Breast epithelium (tissue), 4 donors: ENCODE measurements around the gene FCHSD2. TPM values are rescaled to one million over a fixed set of nuclear protein-coding genes. Genes with fewer than 3 reads are reported as not detected.
A peak's percentile ranks its signal among the peaks of the same experiment; 100 is the strongest.
"Not testable (repeated sequence)": the region's sequence is repeated elsewhere in the genome, so short reads cannot be mapped to it uniquely, and the experiment has no call there.

Experiments used
- DNase-seq, 2 donors: peaks; one replicate each; pipeline ENCODE4 v3.0.0-alpha.2; 2019; ENCODE audit warnings: low spot score in 2 of 2
- H3K27ac ChIP-seq, 2 donors: fragments of 200-600 bp; sonication (generic) in 1 of 2; one replicate each; pipeline ENCODE4 v1.5.1; 2016 to 2019; ENCODE audit warnings: mild to moderate bottlenecking in 1 of 2
- H3K27me3 ChIP-seq, 2 donors: fragments of 200-600 bp; sonication (generic) in 1 of 2; one replicate each; pipeline versions ENCODE4 v1.5.1 to v1.6.0; 2017 to 2019; ENCODE audit warnings: control low read depth in 1 of 2, mild to moderate bottlenecking in 1 of 2
- H3K36me3 ChIP-seq: fragments of 200-600 bp; one replicate; pipeline ENCODE4 v1.5.1; 2019
- H3K4me1 ChIP-seq, 2 donors: fragments of 200-600 bp; sonication (generic); one replicate each; pipeline ENCODE4 v1.5.1; 2016 to 2019; ENCODE audit warnings: control low read depth in 1 of 2
- H3K4me3 ChIP-seq, 3 donors: fragments of 200-600 bp; sonication (generic); 1 replicate in 2 of 3; 2 replicates in 1 of 3; pipeline ENCODE4 v1.5.1; 2016 to 2019; ENCODE audit warnings: mild to moderate bottlenecking in 3 of 3, moderate library complexity in 2 of 3
- H3K9me3 ChIP-seq, 2 donors: fragments of 200-600 bp; sonication (generic) in 1 of 2; one replicate each; pipeline ENCODE4 v1.5.1; 2016 to 2019; ENCODE audit warnings: control low read depth in 1 of 2
- CTCF ChIP-seq, 3 donors: fragments of 450-650 bp; IDR thresholded peaks; one replicate each; pipeline ENCODE4 v1.5.1; 2016 to 2017; ENCODE audit warnings: antibody characterized with exemption in 3 of 3, mild to moderate bottlenecking in 3 of 3, moderate library complexity in 3 of 3
- POLR2A ChIP-seq: fragments of 450-650 bp; IDR thresholded peaks from one replicate; pipeline ENCODE4 v1.6.1; 2016; ENCODE audit warnings: antibody characterized with exemption, mild to moderate bottlenecking, moderate library complexity
- POLR2AphosphoS5 ChIP-seq, 3 donors: sonication (generic); formaldehyde crosslinking; IDR thresholded peaks; one replicate each; pipeline ENCODE4 v1.6.1; 2017; ENCODE audit warnings: antibody characterized with exemption in 3 of 3
- intact Hi-C: fragments of 100-400 bp; cut with DNase I; formaldehyde crosslinking; loops from one replicate; pipeline ENCODE4 v1.15.1; 2023; ENCODE audit warnings: low total_unique reads
- total RNA-seq, 3 donors: library from RNA; depleted of rRNA; stranded (reverse); fragments of >200 nt; gene quantifications; one replicate each; pipeline ENCODE4 v1.1.0, GENCODE V29; 2016

The FCHSD2 gene
- total RNA-seq, 3 donors from 2014 or later = 15.5 to 23.4 (median 19.0) TPM

- H3K27ac ChIP-seq = no peak overlapping the region
- no peaks in the 10 kb centered on the region for H3K36me3 ChIP-seq
- no peaks in the 10 kb centered on the region for H3K27me3 ChIP-seq
- H3K4me3 ChIP-seq = no peak overlapping the region
- peak in 2 of 3 donors; percentile 42 to 47 for TF ChIP-seq CTCF (IDR thresholded peaks at IDR 0.05)
- TF ChIP-seq POLR2A = no peak
- DNase-seq = no peak
- intact Hi-C loops = no loop called here
- H3K4me1 ChIP-seq = peaks cover 0 to 3% of the 10 kb centered on the region in 2 donors
- H3K9me3 ChIP-seq = no peaks in the 10 kb centered on the region
Measured at GRCh38 chr11:72924568-72925190, 217.4 kb downstream of the FCHSD2 start.

DNA sequence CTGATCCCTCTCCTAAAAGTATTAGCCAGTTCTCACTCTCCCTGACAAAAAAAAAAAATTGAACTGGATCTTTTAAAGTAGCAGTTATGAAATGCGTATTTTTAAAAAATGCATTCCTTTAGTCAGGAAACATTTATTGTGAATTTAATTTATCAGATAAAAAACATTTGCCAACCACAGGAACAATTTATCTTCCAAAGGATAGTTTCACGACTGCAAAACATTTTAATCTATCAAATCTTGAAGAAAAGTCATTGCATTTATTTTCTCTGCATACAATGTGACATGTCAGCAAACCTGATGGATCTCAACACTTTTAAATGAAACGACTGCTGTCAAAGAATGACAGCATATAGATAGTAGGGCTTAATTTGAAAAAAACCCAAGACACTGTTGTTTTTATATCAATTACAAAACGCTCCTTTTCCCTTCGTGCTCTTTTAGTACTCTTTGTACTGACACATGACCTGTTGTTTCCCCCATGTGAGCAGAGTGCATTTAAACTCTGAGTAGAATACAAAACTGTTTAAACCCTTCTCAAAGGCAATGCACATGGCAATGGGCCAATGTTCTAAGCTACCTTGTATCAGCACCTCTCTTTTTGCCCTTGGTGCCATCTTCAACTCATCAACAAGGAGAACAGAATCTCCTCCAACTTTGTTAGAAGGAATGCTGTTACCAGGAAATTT lies 220.9 kb downstream of the FCHSD2 start:
- H3K27ac ChIP-seq = no peak overlapping the region
- intact Hi-C loops = no loop called here
- H3K4me1 ChIP-seq = peaks cover 0 to 3% of the 10 kb centered on the region in 2 donors
- no peak for TF ChIP-seq CTCF (IDR thresholded peaks at IDR 0.05)
- TF ChIP-seq POLR2A = no peak
- TF ChIP-seq POLR2AphosphoS5 (IDR thresholded peaks at IDR 0.05) = no peak
- no peaks in the 10 kb centered on the region for H3K9me3 ChIP-seq
- DNase-seq = no peak
- H3K4me3 ChIP-seq = no peak overlapping the region
- no peaks in the 10 kb centered on the region for H3K36me3 ChIP-seq
- no peaks in the 10 kb centered on the region for H3K27me3 ChIP-seq

GRCh38 chr11:72920001-72920400 lies 222.1 kb downstream of the FCHSD2 start:
- no peaks in the 10 kb centered on the region for H3K9me3 ChIP-seq
- DNase-seq = no peak
- peaks cover 0 to 2% of the 10 kb centered on the region in 2 donors for H3K4me1 ChIP-seq
- TF ChIP-seq POLR2AphosphoS5 (IDR thresholded peaks at IDR 0.05) (no peak), CTCF (IDR thresholded peaks at IDR 0.05) (no peak), POLR2A (no peak)
- intact Hi-C loops = no loop called here
- no peak overlapping the region for H3K27ac ChIP-seq
- H3K36me3 ChIP-seq = no peaks in the 10 kb centered on the region
- H3K4me3 ChIP-seq = no peak overlapping the region
- no peaks in the 10 kb centered on the region for H3K27me3 ChIP-seq

GRCh38 chr11:72918851-72919250 lies 223.3 kb downstream of the FCHSD2 start:
- Histone ChIP-seq H3K9me3 (no peaks in the 10 kb centered on the region), H3K4me3 (no peak overlapping the region), H3K36me3 (no peaks in the 10 kb centered on the region), H3K4me1 (no peaks in the 10 kb centered on the region), H3K27ac (no peak overlapping the region), H3K27me3 (no peaks in the 10 kb centered on the region)
- TF ChIP-seq CTCF (IDR thresholded peaks at IDR 0.05) (no peak), POLR2AphosphoS5 (IDR thresholded peaks at IDR 0.05) (no peak), POLR2A (no peak)
- DNase-seq = no peak
- intact Hi-C loops = no loop called here

- H3K36me3 ChIP-seq = no peaks in the 10 kb centered on the region
- H3K9me3 ChIP-seq = peaks cover 0 to 16% of the 10 kb centered on the region in 2 donors
- H3K4me1 ChIP-seq = no peaks in the 10 kb centered on the region
- no peaks in the 10 kb centered on the region for H3K27me3 ChIP-seq
- intact Hi-C loops = no loop called here
- no peak for DNase-seq
- no peak overlapping the region for H3K4me3 ChIP-seq
- no peak overlapping the region for H3K27ac ChIP-seq
- TF ChIP-seq POLR2A = no peak
- TF ChIP-seq CTCF (IDR thresholded peaks at IDR 0.05) = no peak
- no peak for TF ChIP-seq POLR2AphosphoS5 (IDR thresholded peaks at IDR 0.05)
Measured at GRCh38 chr11:72912253-72912652, 229.9 kb downstream of the FCHSD2 start.

- H3K36me3 ChIP-seq, H3K4me3 ChIP-seq, intact Hi-C loops, H3K4me1 ChIP-seq, H3K27ac ChIP-seq, DNase-seq, H3K27me3 ChIP-seq: not testable (repeated sequence)
- peaks cover 0 to 24% of the 10 kb centered on the region in 2 donors for H3K9me3 ChIP-seq
Measured at GRCh38 chr11:72909558-72910388, 232.3 kb downstream of the FCHSD2 start.
